Central memory CD8-positive, alpha-beta T cell (primary cell): Measurements from ENCODE around the gene PCDHB16.
"Not testable (repeated sequence)": the region's sequence is repeated elsewhere in the genome, so short reads cannot be mapped to it uniquely, and the experiment has no call there.

Experiments
- ATAC-seq: fragments of 150-1000 bp; cut with Tn5 transposase; replicated peaks from 2 replicates; pipeline ENCODE4 v1.10.0; 2022; ENCODE audit warnings: mild to moderate bottlenecking, moderate FRiP score, moderate number of reproducible peaks; ENCODE audit not compliant: poor library complexity, severe bottlenecking; ENCODE audit errors: extremely low read depth
- DNase-seq, 2 donors: peaks; one replicate each; pipeline ENCODE4 v3.0.0; 2021; ENCODE audit warnings: low spot score in 2 of 2
- H3K27ac Mint-ChIP-seq: one replicate; pipeline ENCODE4 v1.8.0; 2022; ENCODE audit warnings: low read depth, mild to moderate bottlenecking, moderate library complexity, mixed read lengths
- H3K27me3 Mint-ChIP-seq: one replicate; pipeline ENCODE4 v1.8.0; 2022; ENCODE audit warnings: mixed read lengths
- H3K36me3 Mint-ChIP-seq: one replicate; pipeline ENCODE4 v1.8.0; 2022; ENCODE audit warnings: mild to moderate bottlenecking, moderate library complexity, mixed read lengths; ENCODE audit not compliant: insufficient read depth
- H3K4me1 Mint-ChIP-seq: one replicate; pipeline ENCODE4 v1.8.0; 2022; ENCODE audit warnings: mixed read lengths
- H3K4me3 Mint-ChIP-seq: one replicate; pipeline ENCODE4 v1.8.0; 2022; ENCODE audit warnings: mild to moderate bottlenecking, moderate library complexity, mixed read lengths
- H3K9me3 Mint-ChIP-seq: one replicate; pipeline ENCODE4 v1.8.0; 2022; ENCODE audit warnings: mixed read lengths

The PCDHB16 gene

GRCh38 chr5:141216035-141216434, 33.8 kb downstream of the PCDHB16 start:
- not testable (repeated sequence) for H3K4me1 Mint-ChIP-seq, H3K9me3 Mint-ChIP-seq, H3K27ac Mint-ChIP-seq, H3K4me3 Mint-ChIP-seq, H3K36me3 Mint-ChIP-seq, DNase-seq, ATAC-seq
- H3K27me3 Mint-ChIP-seq: peaks cover 45% of the 10 kb centered on the region

- Mint-ChIP-seq H3K9me3 (peaks cover 3% of the 10 kb centered on the region), H3K4me3 (no peak within 1 kb of the TSS), H3K27ac (no peak within 1 kb of the TSS), H3K27me3 (peaks cover 44% of the 10 kb centered on the region), H3K36me3 (no peaks in the 10 kb centered on the region), H3K4me1 (no peaks in the 10 kb centered on the region)
- ATAC-seq (no peak), DNase-seq (no peak)
Measured at GRCh38 chr5:141223112-141223783, 41.1 kb downstream of the PCDHB16 start, which contains the start of gene PCDHB14. Gene PCDHB14, plus strand, starts transcription at chr5:141223343. Its CDS starts 163 bp downstream, at chr5:141223506.

GRCh38 chr5:141224844-141225243, 42.7 kb downstream of the PCDHB16 start:
- peaks cover 45% of the 10 kb centered on the region for H3K27me3 Mint-ChIP-seq
- not testable (repeated sequence) for H3K4me3 Mint-ChIP-seq

GRCh38 chr5:141225421-141225820, 43.2 kb downstream of the PCDHB16 start:
- H3K36me3 Mint-ChIP-seq, H3K4me1 Mint-ChIP-seq, DNase-seq, ATAC-seq, H3K9me3 Mint-ChIP-seq, H3K27ac Mint-ChIP-seq, H3K4me3 Mint-ChIP-seq: not testable (repeated sequence)
- H3K27me3 Mint-ChIP-seq: peaks cover 40% of the 10 kb centered on the region

More at GRCh38 chr5:141224844-141225243, 42.7 kb downstream of the PCDHB16 start:
- H3K9me3 Mint-ChIP-seq, H3K4me1 Mint-ChIP-seq, ATAC-seq, H3K36me3 Mint-ChIP-seq, DNase-seq, H3K27ac Mint-ChIP-seq: not testable (repeated sequence)

GRCh38 chr5:141234109-141234667, 52.0 kb downstream of the PCDHB16 start:
- H3K9me3 Mint-ChIP-seq: peaks cover 17% of the 10 kb centered on the region
- DNase-seq (no peak), ATAC-seq (no peak)
- H3K36me3 Mint-ChIP-seq: peaks cover 1% of the 10 kb centered on the region
- H3K27me3 Mint-ChIP-seq: peaks cover 34% of the 10 kb centered on the region
- H3K4me3 Mint-ChIP-seq: no peak overlapping the region
- H3K4me1 Mint-ChIP-seq: no peaks in the 10 kb centered on the region
- H3K27ac Mint-ChIP-seq: no peak overlapping the region
